ENCODE results near the gene PRKCH. TPM values are rescaled to one million over a fixed set of nuclear protein-coding genes. Genes with fewer than 3 reads are reported as not detected.

Gene PRKCH
- total RNA-seq, 1 experiment from 2014 or later: 2.3 TPM

DNA sequence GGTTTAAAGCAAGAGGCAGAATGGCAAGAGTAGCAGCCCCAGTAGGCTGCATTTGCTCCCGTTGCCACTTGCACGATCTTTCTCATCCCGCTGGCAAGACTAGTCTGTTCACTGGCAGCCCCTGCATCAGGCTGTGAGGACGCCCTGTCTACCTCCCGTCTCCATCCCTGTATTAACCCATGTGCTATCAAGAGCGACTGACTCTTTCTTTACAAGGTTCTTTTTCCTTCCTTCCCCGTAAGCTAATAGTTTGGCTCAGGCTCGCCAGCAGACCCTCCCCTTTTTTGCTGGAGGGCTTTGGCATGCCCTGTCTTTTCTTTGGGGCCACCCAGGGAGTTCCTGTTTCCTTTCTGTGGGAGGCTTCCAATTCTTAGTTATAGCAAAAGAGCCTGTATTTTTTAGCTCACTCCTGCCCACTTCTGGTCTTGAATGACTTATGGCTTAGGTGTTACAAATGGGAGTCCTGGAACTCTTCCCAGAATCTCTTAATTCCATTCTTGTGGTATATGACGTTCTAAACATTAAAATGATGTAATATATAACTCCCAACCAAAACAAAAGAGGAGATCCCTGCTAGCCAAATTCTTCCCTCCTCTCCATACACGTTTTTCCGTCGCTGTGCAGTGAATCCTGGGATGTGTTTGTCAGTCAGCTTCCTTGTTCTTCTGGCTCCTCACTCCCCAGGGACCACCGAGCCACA lies 149.0 kb downstream of the PRKCH start:
- DNase-seq (ENCODE audit: extremely low read depth, low read depth): no peak

DNA sequence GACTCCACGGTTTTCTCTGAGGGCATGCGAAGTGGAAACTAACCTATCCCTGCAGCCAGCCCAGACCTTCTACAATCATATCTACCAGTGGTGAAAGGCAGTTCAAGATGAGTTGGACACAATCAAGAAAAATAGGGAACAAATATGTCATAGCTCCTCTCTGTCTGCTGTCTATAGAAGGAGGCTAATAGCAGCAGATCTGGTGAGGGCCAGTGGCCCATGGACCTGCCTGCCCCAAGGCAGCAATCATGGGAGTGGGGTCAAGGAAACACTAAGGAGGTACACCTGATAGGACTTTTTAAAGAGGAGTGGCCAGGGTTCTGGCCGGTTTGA lies 149.5 kb downstream of the PRKCH start:
- no peak for DNase-seq (ENCODE audit: extremely low read depth, low read depth)

DNA sequence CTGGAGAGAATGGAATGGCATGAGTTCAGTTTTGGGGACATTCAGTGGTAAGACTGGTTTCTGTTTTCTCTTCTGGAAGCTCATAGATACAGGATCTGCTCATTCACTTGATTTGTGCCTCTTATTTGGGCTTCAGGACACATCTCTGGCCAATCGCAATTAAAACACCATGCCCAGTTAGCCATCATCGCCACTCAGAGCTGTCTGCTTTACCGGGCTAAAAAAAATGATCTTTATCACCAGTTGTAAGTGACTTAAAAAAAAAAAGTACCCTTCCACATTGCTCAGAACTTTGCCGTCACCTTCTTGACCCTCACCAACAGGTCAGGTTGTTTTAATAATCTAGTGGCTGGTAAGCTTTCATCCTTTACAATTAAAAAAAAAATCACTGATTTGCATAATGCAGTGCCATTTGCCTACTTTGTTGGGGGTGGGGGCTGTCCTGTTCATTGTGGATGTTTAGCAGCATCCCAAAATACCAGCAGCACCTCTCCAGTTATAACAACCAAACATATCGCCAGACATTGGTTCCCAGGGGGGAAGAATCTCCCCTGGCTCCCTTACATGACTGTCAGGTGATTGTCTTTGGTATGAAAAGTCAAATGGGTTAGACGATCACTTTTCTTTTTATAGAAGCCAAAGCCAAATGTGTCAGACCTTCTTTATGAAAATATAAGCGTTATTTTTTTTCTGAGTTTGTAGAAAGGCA lies 150.1 kb downstream of the PRKCH start:
- no peak for DNase-seq (ENCODE audit: extremely low read depth, low read depth)

DNA sequence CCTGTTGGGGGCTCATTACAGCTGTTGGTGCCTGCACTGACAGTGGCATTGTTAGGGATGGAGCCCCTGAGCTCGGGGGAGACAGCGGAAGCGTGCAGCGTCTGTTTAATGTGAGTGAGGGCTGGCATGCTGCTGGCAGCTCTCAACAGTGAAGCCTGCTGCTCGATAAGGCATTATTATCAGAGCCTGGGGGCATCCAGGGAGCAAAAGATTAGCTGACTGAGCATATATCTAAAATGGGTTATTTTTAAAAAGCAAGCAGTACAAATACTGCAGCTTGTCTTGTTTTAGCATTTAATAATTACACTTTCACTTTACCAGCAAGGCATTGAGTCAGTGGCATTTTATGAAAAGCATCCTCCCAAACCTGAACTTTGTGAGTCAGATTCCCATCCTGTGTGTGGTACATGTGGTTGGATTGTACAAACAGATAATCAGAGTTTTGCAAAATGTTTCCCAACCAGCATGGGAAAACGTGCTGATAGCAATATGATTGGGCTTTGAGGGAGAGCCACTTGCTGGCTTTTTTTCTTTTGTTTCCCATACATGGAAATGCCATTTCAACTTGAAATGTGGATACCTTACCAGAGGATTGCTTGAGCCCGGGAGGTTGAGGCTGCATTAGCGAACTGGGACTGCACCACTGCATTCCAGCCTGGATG lies 150.8 kb downstream of the PRKCH start:
- DNase-seq (ENCODE audit: extremely low read depth, low read depth): peak; percentile 70

DNA sequence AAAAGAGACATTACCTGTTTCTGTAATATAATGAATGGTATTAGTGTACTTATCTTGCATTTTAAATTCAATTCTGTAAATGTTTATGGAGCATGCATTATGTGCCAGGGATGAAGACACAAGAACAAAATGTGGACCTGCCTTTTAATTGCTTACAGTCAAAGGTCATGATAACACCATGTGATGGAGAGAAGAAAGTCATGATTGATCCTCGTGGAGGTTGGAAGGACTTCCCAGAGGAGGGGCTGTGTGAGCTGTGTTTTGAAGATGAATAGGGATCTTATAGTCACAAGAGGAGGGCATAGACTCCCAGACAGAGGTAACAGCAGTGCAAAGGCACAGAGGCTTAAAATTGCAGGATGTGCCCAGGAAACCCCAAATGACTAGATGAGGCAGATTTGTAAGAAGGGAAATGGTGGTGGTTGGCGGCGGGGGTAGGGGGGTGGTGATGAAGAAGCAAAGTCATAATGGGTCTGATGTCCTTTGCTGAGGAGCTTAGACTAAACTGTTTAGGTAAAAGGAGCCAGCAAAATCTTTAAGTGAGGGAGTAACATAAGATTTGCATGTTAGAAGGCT lies 151.5 kb downstream of the PRKCH start:
- DNase-seq (ENCODE audit: extremely low read depth, low read depth): no peak

DNA sequence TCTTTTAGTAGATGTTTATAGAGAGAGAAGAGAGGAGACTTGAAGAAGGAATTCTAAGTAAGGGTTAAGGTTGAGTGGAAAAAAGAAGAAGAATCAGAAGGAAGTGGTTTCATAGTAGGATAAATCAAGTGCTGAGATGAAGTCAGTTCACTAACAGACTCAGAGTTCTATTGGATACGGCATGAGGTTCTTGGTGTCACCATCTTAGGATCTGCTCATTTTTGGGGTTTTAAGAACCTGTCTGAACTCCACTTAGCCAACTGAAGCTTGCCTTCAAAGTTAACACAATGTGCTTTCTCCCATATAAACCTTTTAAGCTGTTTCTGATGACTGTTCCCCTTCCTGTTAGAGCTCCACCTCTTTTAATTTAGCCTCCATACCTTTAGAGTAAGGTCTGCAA lies 152.6 kb downstream of the PRKCH start:
- DNase-seq (ENCODE audit: extremely low read depth, low read depth): no peak

DNA sequence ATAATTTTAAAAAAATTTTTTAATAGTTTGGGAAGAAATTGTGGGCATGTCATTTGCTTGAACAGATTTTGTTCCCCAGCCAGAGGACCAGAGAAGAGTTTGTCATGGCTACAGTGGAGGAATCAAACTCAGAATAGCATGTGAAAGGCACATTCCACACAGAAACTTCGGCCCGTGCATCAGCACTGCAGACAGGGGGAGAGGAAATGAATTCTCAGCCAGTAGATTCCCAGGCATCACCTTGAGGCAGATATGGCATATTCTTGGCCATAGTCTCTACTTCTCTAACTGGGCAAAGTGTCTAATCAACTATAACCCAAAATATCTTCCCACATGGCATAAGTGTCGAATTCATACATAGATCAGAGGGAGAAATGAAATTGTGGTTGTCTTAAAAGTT lies 153.3 kb downstream of the PRKCH start:
- DNase-seq (ENCODE audit: extremely low read depth, low read depth): no peak

DNA sequence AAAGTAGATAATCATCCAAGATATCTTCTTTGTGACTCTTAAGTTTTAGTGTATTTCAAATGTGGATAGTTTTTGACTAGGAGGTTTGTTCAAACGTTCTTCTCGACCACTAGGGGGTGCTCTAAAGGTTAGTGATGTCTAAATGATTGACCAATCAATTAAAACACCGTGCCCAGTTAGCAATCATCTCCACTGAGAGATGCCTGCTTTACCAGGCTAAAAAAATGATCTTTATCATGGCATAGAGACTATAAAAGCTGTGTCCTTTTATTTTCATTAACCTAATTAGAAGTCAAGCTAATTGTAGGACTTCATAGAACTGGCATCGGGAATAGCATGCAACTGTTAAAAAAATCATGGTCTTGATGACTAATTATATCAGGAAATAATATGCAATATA lies 153.9 kb downstream of the PRKCH start:
- peak; percentile 80 for DNase-seq (ENCODE audit: extremely low read depth, low read depth)

DNA sequence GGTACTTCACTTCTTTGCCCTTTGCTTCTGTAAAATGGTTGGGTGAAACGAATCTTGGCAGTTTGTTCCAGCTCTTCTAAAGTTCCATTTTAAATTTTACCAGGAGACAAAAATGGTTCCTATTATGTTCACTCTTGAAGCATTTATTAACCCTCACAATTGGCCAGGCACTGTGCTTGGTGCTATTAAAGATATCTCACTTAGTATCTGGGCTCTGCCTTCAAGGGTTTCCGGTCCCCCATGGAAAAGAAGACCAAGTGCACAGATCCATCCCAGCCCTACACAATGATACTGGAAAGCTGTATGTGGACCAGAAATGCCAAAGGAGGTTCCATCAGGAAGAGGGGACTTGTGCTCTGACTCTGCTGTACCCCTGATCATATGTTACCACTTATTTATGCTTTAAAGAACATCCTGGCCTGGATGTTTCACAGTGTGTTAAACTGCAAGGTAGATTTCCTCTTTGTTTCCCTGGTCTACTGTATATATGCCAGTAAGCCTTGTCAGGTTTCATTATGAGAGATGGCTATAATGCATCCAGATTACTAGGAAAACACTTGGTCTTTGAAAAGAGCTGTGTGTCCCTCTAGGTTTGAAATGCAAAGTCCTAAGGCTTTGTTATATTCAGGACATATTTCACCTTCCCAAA lies 154.8 kb downstream of the PRKCH start:
- no peak for DNase-seq (ENCODE audit: extremely low read depth, low read depth)

DNA sequence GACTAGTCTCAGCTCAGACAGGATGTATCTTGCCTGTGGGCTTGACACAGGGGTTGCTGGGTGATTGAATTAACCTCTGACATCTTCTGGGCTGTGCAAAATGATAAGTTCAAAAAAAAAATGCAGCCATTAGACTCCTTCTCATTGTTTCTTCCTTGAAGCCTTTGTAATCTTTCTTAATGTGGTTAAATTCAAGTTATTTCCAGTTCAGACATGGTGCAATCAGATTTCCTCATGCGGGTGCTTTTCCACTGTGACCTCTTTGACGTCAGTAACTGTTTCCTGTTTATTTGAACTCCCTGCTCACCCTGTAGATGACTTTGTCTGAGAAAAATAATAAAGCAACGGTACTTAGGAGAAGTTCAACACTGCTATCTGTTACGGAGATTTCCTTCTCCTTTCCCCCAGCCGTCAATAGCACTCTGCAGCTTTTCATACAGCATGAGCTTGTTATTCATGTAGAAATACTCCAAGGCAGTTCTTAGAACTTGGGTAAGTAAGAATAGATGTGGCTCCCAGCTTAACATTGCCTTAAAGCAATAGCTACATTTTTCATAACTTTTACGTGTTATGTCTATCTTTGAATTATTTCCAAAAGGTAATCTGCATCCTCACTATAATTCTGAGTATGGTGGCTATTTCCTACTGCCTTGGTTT lies 155.5 kb downstream of the PRKCH start:
- peak; percentile 95 for DNase-seq (ENCODE audit: extremely low read depth, low read depth)

DNA sequence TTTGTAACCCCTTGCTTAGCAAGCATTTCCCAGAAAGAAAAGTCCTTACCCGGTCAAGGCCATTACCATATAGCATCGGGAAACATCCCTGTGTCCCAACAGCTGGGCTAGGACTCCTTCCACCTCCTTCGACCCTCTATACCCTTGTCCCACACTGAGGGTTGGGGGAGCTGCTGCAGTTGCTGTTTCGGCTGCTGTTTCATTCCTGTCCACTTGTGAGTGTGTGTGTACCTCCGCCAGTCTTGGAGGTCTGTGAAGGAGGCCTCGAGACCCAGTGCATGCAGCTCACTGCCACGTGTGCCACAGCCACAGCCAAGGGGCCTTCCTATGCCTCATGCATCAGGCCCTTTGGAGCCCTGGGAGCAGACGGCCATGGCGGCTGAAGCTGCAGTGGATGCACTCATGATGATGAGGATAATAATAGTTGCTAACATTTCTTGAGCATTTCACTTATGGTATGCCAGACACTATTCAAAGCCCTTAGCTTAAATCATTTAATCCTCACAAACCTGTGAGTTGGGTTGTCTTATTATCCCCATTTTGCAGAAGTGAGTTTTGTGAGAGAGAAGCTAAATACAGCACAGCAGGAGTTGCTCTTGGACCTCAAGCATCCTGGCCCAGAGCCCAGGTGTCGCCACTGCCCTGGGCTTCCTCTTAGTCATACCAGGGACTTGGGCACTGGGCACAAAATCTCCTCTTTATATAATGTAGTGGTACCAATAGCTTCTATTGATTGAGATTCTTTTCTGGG lies 156.5 kb downstream of the PRKCH start:
- peak; percentile 74 for DNase-seq (ENCODE audit: extremely low read depth, low read depth)

DNA sequence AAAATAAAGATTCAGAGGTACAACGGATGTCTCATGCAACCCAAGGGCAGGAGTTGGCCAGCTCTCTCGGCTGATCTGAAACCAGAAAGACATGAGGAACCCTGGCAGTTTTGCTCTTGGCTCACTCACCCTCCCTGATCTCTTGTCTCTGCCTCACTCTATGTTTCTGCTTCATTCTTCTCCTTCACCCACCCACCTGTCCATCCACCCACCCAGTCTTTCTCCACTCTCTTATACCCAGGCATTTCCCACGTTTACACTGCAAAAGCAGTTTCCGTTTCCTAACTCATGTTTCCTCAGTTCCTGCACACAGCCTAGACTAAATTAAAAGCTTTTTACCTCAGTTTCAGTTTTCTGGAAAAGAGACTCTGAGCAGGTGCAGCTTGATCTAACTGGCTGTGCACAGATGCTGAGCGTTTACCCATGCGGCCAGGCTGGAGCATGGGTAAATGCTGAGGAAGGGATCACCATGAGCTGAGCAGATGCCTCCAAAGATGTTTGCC lies 157.6 kb downstream of the PRKCH start:
- DNase-seq (ENCODE audit: extremely low read depth, low read depth): no peak

DNA sequence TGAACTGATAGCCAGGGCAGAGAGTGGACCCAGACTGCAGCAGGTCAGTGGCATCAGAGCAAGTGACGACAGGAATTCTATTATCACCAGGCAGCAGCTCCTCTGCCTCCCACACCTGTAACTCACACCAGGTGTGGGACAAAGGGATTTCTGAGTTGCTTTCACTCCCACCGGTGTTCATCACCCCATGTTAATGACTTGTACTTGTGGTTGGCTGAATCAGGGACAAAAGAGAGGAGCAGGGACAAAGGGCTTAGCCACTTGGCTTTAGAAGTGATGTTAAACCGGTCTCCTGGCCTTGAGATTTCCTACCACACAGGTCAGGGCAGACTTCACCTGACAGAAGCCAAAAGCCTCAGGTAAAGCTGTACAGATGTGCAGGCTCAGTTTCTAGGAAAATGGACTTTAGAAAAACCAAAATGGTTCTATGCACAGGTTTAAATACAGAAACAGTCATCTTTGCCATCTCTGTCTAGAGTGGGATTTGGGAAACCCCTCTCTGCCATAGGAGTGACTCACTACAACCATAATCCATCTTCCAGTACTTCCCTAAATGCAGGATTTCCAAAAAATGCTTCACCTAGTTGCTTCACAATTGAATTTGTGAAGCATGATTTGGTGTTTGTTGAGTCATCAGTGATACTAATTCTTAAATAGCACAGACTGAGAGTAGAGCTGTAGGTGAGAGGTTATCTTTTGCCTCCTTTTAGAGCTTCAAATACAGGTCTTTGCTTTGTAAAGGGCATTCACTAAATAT lies 158.5 kb downstream of the PRKCH start:
- DNase-seq (ENCODE audit: extremely low read depth, low read depth): no peak

DNA sequence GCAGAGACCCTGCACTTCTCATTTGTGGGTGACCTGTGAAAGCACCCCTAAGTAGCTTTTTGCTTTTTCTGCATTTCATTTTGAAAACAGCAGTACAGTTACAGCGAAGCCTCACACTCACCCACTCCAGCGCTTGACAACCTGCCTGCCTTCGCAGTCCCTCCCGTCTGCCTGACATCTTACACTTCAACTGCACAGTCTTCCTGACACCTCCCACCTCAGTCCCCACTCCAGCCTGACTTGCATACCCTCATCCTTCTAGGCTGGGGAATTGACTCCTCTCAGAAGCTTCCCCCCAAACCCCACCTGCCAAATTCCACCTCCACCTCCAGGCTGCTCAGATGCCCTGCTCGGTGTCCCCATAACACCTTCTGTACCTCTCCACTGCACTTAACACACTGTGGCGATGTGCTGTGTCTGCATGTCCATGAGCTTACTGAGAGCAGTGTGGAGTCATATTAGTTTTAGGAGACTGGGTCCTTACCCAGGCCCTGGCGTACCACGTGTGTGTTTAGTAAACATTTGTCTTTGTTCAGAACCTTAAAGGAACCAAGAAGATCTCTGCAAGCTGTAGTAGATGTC lies 159.4 kb downstream of the PRKCH start:
- DNase-seq (ENCODE audit: extremely low read depth, low read depth): no peak

DNA sequence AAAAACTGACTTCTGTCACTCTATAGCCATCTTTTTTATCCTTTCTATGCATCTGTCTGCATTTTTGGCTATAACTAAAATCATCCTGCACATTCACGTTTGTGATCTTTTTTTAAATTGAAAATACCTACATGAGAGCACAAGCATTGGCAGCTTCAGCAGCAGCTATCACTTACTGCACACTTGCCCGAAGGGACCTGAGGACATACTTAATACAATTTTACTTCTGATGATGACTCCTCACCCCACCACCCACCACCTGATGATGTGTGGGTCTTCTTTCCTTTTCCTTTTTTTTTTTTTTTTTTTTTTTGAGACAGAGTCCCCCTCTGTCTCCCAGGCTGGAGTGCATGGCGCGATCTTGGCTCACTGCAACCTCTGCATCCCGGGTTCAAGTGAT lies 160.3 kb downstream of the PRKCH start:
- DNase-seq (ENCODE audit: extremely low read depth, low read depth): no peak

DNA sequence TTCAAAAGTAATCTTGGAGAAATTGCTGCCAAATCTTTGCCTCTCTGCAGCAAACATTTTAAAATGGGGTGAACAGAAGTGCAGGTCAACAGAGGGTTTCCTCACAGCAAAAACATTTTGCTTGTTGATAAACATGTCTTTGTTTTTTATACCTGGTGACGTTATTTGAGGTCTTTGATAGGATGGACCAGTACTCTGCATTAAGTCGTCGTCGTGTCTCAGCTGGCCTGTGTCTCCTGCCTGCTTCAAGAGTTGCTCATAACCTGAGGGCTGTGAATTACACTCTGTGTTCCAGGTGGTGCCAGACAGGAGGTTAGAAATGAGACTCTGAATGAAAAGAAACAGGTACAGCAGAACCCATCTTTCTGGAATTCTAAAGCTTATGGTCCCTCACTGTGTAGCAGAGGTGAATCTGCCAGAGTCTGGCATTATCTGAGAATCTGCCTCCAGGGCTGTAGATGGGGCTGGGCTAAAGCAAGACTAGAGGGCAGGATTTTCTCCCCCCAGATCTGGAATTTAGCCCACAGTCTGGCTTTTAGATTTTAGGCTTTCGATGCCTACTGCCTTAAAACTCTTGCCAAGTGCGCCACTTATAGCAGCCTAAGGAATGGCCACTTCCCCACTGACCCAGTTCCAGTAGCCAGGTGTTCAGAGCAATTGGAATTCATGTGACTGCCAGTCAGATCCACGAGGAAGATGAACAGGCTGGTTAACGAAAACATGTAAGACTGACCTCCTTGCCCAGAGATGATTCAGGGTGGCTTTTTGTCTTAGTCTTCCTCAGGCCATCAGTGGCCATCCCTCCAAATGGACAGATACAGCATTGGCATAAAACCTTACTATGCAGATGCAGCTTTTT lies 161.2 kb downstream of the PRKCH start:
- DNase-seq (ENCODE audit: extremely low read depth, low read depth): no peak

DNA sequence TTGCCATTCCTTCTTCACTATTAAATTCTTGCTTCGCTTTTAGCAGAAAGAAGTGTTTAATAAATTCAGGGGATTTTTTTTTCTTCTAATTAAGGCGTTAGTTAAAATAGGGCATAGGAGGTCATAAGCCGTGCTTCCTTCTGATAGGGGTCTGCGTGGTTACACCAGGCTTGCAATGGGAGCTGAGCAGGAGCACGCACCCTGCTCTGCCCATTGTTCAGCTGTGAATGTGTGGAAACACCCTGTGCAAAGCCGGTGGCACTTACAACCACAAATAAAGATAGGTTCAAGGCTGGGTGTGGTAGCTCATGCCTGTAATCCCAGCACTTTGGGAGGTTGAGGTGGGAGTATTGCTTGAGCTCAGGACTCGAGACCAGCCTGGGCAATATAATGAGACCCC lies 162.1 kb downstream of the PRKCH start:
- no peak for DNase-seq (ENCODE audit: extremely low read depth, low read depth)

DNA sequence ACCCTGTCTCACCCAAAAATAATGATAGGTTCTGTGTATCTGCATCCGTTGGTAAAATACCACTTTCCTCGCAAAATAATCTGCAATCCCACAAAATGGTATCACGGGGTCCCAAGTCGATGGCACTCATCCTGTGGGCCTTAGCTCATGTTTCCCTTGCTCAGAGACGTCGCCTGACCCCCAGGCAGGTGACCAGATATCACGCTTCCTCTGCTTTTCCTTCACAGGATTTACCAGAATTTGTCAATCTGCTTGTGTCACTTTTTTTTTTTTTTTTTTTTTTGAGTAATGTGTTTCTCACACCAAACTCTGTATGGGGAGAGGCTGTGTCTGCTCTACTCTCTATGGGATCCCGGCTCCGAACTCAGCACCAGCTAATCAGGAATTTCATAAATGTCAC lies 162.7 kb downstream of the PRKCH start:
- no peak for DNase-seq (ENCODE audit: extremely low read depth, low read depth)
